Neural cell (in vitro differentiated cells): ENCODE data around the gene SMARCA4. TPM values are rescaled to one million over a fixed set of nuclear protein-coding genes. Genes with fewer than 3 reads are reported as not detected.

Source experiments
- H2AFZ ChIP-seq: fragments of 200-600, 300-800 bp; sonication (generic), shearing (Covaris generic); 2 replicates; pipeline ENCODE4 v1.6.0; 2014; ENCODE audit warnings: low read depth, mild to moderate bottlenecking, antibody characterized with exemption, low read length, moderate library complexity
- H3F3A ChIP-seq: fragments of 200-600 bp; shearing (Covaris generic); 2 replicates; pipeline ENCODE4 v1.6.1; 2016; ENCODE audit warnings: mild to moderate bottlenecking, moderate library complexity, mixed read lengths, antibody characterized with exemption, low read length; ENCODE audit not compliant: insufficient read depth, poor library complexity, severe bottlenecking
- H3K27ac ChIP-seq: fragments of 200-600, 300-800 bp; sonication (generic), shearing (Covaris generic); 2 replicates; pipeline ENCODE4 v1.5.1; 2014; ENCODE audit warnings: mild to moderate bottlenecking, low read length, moderate library complexity
- H3K27me3 ChIP-seq: fragments of 300-800, 200-600 bp; sonication (generic), shearing (Covaris generic); 2 replicates; pipeline ENCODE4 v1.6.0; 2014; ENCODE audit warnings: mild to moderate bottlenecking, low read depth, low read length, moderate library complexity; ENCODE audit not compliant: insufficient read depth
- H3K36me3 ChIP-seq: fragments of 300-800, 200-600 bp; sonication (generic), shearing (Covaris generic); 2 replicates; pipeline ENCODE4 v1.5.1; 2014; ENCODE audit warnings: mild to moderate bottlenecking, antibody characterized with exemption, low read length, moderate library complexity; ENCODE audit not compliant: insufficient read depth
- H3K4me2 ChIP-seq: fragments of 300-800, 200-600 bp; sonication (generic), shearing (Covaris generic); 2 replicates; pipeline ENCODE4 v1.6.0; 2014; ENCODE audit warnings: mild to moderate bottlenecking, low read length
- H3K4me3 ChIP-seq: fragments of 300-800, 200-600 bp; sonication (generic), shearing (Covaris generic); 2 replicates; pipeline ENCODE4 v1.5.1; 2014; ENCODE audit warnings: mild to moderate bottlenecking, low read length, moderate library complexity
- H3K79me2 ChIP-seq: fragments of 200-600 bp; shearing (Covaris generic); replicated peaks from 2 replicates; pipeline ENCODE4 v1.6.0; 2014; ENCODE audit warnings: mild to moderate bottlenecking, low read length, moderate library complexity; ENCODE audit not compliant: insufficient read depth
- H3K9ac ChIP-seq: fragments of 300-800, 200-600 bp; sonication (generic), shearing (Covaris generic); 2 replicates; pipeline ENCODE4 v1.6.1; 2016; ENCODE audit warnings: mild to moderate bottlenecking, low read length, mixed read lengths
- H3K9me2 ChIP-seq: fragments of 200-600 bp; shearing (Covaris generic); 2 replicates; pipeline ENCODE4 v1.6.1; 2016; ENCODE audit warnings: mild to moderate bottlenecking, low read length, mixed read lengths; ENCODE audit not compliant: insufficient read depth
- H3K9me3 ChIP-seq: fragments of 200-600, 300-800 bp; sonication (generic), shearing (Covaris generic); 2 replicates; pipeline ENCODE4 v1.6.1; 2016; ENCODE audit warnings: mild to moderate bottlenecking, mixed run types, low read length, moderate library complexity, mixed read lengths
- H4K20me1 ChIP-seq: fragments of 200-600 bp; shearing (Covaris generic); 2 replicates; pipeline ENCODE4 v1.6.1; 2016; ENCODE audit warnings: mild to moderate bottlenecking, mixed run types; ENCODE audit not compliant: insufficient read depth
- EP300 ChIP-seq: fragments of 450-650 bp; conservative IDR thresholded peaks from 2 replicates; pipeline ENCODE4 v1.6.1; 2014; ENCODE audit warnings: antibody characterized with exemption, mild to moderate bottlenecking, moderate library complexity; ENCODE audit not compliant: poor library complexity, severe bottlenecking
- EZH2 ChIP-seq: fragments of 200-600, 300-800 bp; shearing (Covaris generic), sonication (generic); IDR thresholded peaks from 2 replicates; pipeline ENCODE4 v1.6.1; 2014; ENCODE audit warnings: antibody characterized with exemption, low read length, borderline replicate concordance, mild to moderate bottlenecking; ENCODE audit not compliant: insufficient read depth, poor library complexity, severe bottlenecking
- MXI1 ChIP-seq: fragments of 450-650 bp; conservative IDR thresholded peaks from 2 replicates; pipeline ENCODE4 v1.6.1; 2014; ENCODE audit warnings: antibody characterized with exemption, mild to moderate bottlenecking; ENCODE audit not compliant: poor library complexity, severe bottlenecking
- POLR2AphosphoS5 ChIP-seq: IDR thresholded peaks from 2 replicates; pipeline ENCODE4 v1.6.1; 2012
- RAD21 ChIP-seq: fragments of 450-650 bp; conservative IDR thresholded peaks from 2 replicates; pipeline ENCODE4 v1.6.1; 2014; ENCODE audit warnings: antibody characterized with exemption, mild to moderate bottlenecking, moderate library complexity
- SMC3 ChIP-seq: fragments of 450-650 bp; conservative IDR thresholded peaks from 2 replicates; pipeline ENCODE4 v1.6.1; 2014; ENCODE audit warnings: antibody characterized with exemption, mild to moderate bottlenecking, moderate library complexity; ENCODE audit not compliant: poor library complexity
- TAF1 ChIP-seq: IDR thresholded peaks from 2 replicates; pipeline ENCODE4 v1.6.1; 2012; ENCODE audit warnings: low read depth
- polyA plus RNA-seq: library from polyadenylated mRNA; depleted of rRNA; stranded (reverse); fragments of >200 nt; gene quantifications from 2 replicates; pipeline ENCODE4 v1.2.3, GENCODE V29; 2014
- TF ChIP-seq, protein P1 (sequence below): fragments of 450-650 bp; IDR thresholded peaks from 2 replicates; pipeline ENCODE4 v1.5.1; 2014; ENCODE audit warnings: antibody characterized with exemption, mild to moderate bottlenecking, moderate library complexity; ENCODE audit not compliant: poor library complexity, severe bottlenecking
- TF ChIP-seq, protein P2 (sequence below): IDR thresholded peaks from 2 replicates; pipeline ENCODE4 v1.6.1; 2012; ENCODE audit warnings: borderline replicate concordance

SMARCA4 gene
- polyA plus RNA-seq, 1 donor from 2014 or later, result 97.3 TPM

DNA sequence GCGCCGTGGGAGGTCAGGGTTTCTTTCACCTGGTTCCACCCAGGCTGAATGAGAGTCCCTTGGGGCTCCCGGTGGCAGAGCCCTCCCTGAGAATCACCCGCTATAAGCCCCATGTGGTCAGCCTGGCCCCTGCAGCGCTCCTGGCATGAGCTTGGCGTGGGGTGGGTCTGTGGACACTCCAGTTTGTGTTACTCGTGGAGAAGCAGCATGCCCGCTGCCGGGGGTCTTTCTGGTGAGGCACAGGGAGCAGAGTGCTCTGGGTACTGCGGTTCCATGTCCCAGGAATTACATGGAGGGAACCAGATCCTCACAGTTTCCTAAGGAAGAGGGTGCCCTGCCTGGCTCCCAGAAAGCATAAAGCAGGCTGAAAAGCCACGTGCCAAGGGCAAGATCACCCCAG, 62.2 kb downstream of the SMARCA4 start:
- Histone ChIP-seq H3K27ac (no peak overlapping the region), H3K4me3 (no peak overlapping the region), H3K36me3 (peaks cover 6% of the 10 kb centered on the region), H4K20me1 (no peaks in the 10 kb centered on the region), H2AFZ (no peak overlapping the region), H3K27me3 (no peaks in the 10 kb centered on the region), H3F3A (no peaks in the 10 kb centered on the region), H3K9ac (no peak overlapping the region), H3K4me2 (no peak overlapping the region), H3K9me2 (no peaks in the 10 kb centered on the region), H3K9me3 (no peaks in the 10 kb centered on the region), H3K79me2 (no peaks in the 10 kb centered on the region)
- TF ChIP-seq POLR2AphosphoS5 (no peak), RAD21 (no peak), TAF1 (no peak)
- TF ChIP-seq, protein P1, sequence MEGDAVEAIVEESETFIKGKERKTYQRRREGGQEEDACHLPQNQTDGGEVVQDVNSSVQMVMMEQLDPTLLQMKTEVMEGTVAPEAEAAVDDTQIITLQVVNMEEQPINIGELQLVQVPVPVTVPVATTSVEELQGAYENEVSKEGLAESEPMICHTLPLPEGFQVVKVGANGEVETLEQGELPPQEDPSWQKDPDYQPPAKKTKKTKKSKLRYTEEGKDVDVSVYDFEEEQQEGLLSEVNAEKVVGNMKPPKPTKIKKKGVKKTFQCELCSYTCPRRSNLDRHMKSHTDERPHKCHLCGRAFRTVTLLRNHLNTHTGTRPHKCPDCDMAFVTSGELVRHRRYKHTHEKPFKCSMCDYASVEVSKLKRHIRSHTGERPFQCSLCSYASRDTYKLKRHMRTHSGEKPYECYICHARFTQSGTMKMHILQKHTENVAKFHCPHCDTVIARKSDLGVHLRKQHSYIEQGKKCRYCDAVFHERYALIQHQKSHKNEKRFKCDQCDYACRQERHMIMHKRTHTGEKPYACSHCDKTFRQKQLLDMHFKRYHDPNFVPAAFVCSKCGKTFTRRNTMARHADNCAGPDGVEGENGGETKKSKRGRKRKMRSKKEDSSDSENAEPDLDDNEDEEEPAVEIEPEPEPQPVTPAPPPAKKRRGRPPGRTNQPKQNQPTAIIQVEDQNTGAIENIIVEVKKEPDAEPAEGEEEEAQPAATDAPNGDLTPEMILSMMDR, result no peak

DNA sequence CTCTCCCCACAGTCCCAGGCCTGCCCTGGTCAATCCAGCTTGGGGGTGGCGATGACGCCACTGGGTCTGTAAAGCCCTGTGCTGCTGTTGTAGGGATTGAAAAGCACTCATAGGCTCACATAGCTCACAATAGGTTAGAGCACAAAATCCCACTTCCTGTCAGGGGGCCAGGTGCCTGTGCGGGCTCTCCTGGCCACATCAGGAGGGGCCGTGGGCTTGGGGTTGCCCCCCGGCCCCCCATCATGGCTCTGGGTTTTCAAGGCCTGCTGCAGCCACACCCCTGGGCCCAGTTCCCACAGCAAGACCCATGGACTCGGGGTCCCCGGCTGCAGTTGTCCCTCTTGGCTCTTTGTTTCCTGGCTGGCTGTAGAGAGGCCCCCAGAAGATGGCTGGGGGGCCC, 62.9 kb downstream of the SMARCA4 start:
- Histone ChIP-seq H2AFZ (no peak overlapping the region), H3K9me2 (no peaks in the 10 kb centered on the region), H3F3A (no peaks in the 10 kb centered on the region), H3K9me3 (no peaks in the 10 kb centered on the region), H3K4me3 (no peak overlapping the region), H4K20me1 (no peaks in the 10 kb centered on the region), H3K4me2 (no peak overlapping the region), H3K36me3 (peaks cover 6% of the 10 kb centered on the region), H3K27me3 (no peaks in the 10 kb centered on the region), H3K27ac (no peak overlapping the region), H3K79me2 (no peaks in the 10 kb centered on the region), H3K9ac (no peak overlapping the region)
- TF ChIP-seq RAD21 (no peak), MXI1 (no peak), TAF1 (no peak)
- TF ChIP-seq, protein P1, result no peak

DNA sequence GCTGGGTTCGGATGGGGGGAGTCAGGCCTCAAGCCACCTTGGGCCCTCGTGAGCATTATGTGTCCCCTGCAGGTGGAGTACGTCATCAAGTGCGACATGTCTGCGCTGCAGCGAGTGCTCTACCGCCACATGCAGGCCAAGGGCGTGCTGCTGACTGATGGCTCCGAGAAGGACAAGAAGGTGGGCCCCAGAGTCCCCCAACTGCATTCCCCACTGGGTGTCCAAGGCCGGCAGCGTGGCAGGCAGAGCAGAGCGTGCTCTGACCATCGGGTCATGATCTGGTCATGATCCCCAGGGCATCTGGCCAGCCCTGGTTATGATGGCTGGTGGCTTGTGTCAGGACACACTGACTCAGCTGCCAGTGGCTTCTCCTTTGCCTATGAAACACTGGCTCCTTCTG, 63.4 kb downstream of the SMARCA4 start:
- Histone ChIP-seq H3K9me2 (no peaks in the 10 kb centered on the region), H3K36me3 (peaks cover 6% of the 10 kb centered on the region), H4K20me1 (no peaks in the 10 kb centered on the region), H2AFZ (no peak overlapping the region), H3K79me2 (no peaks in the 10 kb centered on the region), H3K4me2 (no peak overlapping the region), H3K4me3 (no peak overlapping the region), H3K9me3 (no peaks in the 10 kb centered on the region), H3K27me3 (no peaks in the 10 kb centered on the region), H3F3A (no peaks in the 10 kb centered on the region), H3K27ac (no peak overlapping the region), H3K9ac (no peak overlapping the region)
- TF ChIP-seq, protein P1, result no peak
- TF ChIP-seq MXI1, result no peak
- TF ChIP-seq SMC3, result no peak
- TF ChIP-seq, protein P2, sequence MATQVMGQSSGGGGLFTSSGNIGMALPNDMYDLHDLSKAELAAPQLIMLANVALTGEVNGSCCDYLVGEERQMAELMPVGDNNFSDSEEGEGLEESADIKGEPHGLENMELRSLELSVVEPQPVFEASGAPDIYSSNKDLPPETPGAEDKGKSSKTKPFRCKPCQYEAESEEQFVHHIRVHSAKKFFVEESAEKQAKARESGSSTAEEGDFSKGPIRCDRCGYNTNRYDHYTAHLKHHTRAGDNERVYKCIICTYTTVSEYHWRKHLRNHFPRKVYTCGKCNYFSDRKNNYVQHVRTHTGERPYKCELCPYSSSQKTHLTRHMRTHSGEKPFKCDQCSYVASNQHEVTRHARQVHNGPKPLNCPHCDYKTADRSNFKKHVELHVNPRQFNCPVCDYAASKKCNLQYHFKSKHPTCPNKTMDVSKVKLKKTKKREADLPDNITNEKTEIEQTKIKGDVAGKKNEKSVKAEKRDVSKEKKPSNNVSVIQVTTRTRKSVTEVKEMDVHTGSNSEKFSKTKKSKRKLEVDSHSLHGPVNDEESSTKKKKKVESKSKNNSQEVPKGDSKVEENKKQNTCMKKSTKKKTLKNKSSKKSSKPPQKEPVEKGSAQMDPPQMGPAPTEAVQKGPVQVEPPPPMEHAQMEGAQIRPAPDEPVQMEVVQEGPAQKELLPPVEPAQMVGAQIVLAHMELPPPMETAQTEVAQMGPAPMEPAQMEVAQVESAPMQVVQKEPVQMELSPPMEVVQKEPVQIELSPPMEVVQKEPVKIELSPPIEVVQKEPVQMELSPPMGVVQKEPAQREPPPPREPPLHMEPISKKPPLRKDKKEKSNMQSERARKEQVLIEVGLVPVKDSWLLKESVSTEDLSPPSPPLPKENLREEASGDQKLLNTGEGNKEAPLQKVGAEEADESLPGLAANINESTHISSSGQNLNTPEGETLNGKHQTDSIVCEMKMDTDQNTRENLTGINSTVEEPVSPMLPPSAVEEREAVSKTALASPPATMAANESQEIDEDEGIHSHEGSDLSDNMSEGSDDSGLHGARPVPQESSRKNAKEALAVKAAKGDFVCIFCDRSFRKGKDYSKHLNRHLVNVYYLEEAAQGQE, result no peak
- TF ChIP-seq EZH2, result no peak
- no peak for TF ChIP-seq TAF1
- TF ChIP-seq EP300, result no peak
- TF ChIP-seq RAD21, result no peak
- no peak for TF ChIP-seq POLR2AphosphoS5
